Stimulated activated CD4-positive, alpha-beta T cell treated with anti-CD3 and anti-CD28 coated beads, TNF-alpha, amount 100 ng/mL, for 48 hours (primary cell): ENCODE results near the gene SFSWAP.
"Not testable (repeated sequence)": the region's sequence is repeated elsewhere in the genome, so short reads cannot be mapped to it uniquely, and the experiment has no call there.

ENCODE experiments used
- DNase-seq, 3 donors: peaks; one replicate each; pipeline ENCODE4 v3.0.0-alpha.2; 2020; ENCODE audit warnings: low read depth in 3 of 3

Gene SFSWAP

DNA sequence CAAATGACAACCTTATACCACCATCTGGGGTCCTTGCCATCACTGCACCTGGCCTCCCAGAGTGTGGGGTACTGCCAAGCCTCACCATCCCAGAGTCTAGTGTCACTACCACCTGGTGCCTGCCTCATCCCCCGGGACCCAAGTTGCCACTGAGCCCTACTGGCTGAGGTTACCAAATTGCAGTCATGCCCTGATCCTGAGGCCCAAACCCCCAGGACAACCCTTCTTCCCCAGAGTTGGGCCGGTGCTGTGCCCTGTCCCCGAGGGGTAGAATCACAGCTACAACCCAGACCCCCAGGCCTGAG is 8.4 kb upstream of the SFSWAP start:
- DNase-seq = no peak

DNA sequence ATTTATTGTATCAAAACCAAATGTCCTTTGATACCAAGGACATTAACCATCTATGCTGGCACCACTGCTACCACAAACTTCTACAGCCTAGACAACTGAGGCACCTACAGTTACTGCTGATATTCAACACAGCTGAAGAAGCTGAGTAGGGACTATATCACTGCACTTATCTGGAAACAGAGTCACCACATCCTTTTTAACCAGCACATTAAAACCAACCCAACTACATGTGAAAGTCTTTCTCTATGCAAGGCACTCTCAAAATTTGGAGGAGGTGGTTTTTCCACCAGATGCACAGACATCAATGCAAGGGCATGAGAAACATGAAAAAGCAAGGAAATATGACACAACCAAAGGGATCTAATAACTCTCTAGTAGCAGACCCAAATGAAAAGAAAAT is 7.7 kb upstream of the SFSWAP start:
- no peak for DNase-seq

DNA sequence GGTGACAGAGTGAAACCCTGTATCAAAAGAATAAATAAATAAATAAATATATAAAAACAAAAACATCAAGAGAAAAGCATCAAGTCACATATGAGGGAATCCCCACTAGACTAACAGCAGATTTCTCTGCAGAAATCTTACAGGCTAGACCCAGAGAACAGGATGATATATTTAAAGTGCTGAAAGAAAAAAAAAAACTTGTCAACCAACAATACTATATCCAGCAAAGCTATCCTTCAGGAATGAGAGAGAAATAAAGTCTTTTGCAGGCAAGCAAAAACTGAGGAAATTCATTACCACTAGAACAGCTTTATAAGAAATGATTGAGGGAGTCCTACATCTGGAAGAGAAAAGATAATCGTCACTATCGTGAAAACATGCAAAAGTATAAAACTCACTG is 6.4 kb upstream of the SFSWAP start:
- no peak for DNase-seq

DNA sequence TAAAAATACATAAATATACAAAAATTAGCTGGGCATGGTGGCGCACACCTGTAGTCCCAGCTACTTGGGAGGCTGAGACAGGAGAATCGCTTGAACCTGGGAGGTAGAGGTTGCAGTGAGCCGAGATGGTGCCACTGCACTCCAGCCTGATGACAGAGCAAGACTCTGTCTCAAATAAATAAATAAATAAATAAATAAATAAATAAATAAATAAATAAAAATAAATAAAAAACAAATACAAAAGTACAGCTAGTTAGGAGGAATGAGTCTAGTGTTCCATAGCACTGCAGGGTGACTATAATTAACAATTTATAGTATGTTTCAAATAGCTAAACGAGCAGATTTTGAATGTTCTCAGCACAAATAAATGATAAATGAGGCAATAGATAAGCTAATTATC is 4.2 kb upstream of the SFSWAP start:
- not testable (repeated sequence) for DNase-seq

DNA sequence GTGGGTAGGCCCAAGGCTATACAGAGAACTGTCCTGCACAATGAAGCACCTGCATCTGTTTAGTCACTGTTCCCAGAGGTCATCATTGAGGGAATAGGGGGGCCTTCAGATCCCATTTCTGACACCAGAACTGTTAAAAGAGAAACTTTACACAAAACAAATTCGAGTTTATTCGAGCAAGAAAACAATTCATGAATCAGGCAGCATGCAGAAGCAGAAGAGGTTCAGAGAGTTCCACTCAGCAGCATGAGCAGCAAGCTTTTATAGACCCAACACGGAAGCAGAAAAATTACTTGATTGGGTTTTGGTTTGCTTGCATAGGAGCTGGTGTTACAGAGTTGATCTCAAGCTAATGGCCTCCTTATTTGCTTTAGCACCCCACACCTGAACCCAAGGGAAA is 1.7 kb upstream of the SFSWAP start:
- no peak for DNase-seq

DNA sequence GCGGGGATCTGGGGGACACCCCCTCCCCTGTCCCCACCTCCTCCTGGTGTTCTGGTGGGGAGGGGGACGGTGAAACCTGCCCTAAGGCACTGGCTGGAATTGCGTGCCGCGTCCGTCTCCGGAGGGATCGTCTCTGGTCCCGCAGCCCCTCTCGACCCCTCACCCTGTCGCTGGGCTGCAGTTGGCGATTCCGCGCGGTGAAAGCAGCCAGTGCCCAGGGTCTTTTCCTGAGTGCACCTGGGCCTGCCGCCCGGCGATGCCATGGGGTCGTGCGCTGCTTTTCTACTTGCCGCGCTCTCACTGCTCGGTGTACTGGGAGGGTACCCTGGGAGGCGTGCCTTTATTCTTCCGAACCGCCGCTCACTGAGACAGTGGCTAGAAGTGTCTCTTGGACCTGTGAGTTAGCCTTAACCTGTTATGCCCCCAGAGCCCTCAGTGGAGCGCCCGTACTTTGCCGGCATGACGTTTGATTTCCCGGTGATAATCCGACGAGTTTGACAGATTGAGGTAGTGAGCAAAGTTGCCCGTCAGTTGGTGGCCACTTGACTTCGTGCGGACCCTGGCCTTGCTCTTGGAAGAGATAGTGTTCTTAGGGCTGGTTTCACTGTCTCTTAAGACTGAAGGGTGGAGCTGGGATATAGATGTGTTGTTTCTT is 788 bp downstream of the SFSWAP start:
- no peak for DNase-seq

DNA sequence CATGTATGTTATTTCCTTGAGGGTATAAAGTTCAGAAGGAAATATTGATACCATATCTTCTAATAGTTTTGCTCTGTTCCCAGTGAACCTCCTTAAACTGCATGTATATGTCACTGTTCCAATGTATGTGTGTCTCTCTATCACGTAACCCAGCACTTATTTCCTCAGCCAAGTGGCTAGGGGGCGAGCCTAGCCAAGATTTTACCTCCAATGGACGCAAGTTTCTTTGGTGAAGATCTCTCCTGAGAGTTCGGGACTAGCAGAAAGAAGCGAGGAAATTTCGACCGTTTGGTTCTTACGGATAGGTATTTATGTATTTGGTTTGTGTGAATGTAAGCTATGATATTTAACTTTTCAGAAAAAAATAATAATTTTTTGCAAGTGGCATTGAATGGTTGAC is 2.5 kb downstream of the SFSWAP start:
- no peak for DNase-seq

DNA sequence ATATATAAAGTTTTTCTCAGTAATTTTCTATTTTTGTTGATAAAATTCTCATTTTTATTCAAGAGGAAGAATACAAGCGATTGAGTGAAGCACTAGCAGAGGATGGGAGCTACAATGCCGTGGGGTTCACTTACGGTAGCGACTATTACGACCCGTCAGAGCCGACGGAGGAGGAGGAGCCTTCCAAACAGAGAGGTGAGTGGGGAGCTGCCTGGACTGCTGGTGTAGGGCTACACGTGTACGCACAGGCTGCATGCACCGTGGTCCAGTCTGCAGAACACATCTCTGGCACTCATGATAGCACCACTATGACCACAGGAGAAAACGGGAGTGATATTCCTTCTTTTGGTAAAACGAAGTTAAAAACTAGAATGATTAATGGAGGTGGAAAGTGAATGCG is 3.9 kb downstream of the SFSWAP start:
- no peak for DNase-seq

DNA sequence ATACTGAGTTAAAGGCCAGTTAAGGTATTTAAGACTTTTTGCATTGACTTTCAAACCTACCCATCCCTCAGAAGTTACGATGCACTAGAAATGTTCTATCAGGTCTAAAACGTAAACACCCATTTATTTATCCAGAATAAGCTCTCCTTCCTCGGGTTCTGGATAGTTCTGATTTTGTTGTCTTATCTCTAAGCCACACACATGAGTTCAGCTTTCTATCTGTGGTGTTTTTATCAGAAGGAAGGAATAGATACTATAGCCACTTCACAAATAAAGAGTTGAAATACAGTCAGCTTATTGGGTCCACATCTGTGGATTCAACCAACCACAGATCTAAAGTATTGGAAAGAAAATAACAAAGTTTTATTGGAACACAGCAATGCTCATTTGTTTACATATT is 5.4 kb downstream of the SFSWAP start:
- no peak for DNase-seq

DNA sequence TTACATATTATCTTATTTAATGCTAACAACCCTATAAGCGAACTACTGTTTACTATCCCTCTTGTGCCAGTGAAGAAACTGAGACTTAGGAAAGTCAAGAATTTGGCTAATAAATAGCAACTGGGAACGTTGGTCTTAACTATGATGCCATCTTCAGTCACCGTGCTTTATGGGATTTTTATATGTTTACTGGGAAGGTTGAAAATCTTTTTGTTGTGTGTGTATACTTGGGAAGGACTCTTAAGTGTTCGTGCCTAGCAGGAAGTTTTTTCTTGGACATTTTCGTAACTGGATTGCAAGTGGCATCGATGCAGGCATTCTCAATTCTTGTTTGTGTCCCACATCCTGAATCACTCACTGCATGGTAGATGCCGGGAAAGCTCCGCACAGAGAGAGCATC is 9.4 kb downstream of the SFSWAP start:
- DNase-seq = no peak

DNA sequence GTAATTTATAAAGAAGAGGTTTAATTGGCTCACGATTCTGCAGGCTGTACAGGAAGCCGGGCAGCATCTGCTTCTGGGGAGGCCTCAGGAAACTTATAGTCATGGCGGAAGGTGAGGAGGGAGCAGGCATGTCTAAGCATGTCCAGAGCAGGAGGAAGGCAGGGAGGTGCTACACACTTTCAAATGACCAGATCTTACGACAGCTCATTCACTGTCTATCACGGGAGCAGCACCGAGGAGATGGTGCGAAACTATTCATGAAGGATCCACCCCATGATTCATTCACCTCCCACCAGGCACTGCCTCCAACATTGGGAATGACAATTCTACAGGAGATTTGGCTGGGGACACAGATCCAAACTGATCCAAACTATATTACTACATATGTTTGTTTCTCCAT is 10.0 kb downstream of the SFSWAP start:
- DNase-seq = no peak

DNA sequence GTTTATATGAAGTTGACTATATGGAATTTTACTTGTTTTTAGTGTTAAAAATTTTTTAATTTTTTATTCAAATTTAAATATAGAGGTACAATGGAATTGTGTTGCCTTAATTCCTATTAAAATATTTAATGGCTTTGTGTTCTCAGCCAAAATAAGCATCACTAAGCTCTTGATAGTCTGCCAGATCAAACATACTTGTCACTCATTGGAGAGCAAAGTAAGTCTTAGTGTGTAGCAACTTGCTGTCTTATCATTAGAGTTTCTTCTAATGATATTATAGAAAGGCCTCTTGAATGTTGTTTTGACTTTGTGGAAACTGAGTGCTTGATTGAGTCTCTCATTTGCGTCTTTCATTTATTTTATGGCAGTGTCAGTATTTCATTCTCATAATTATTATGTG is 10.7 kb downstream of the SFSWAP start:
- DNase-seq = no peak

DNA sequence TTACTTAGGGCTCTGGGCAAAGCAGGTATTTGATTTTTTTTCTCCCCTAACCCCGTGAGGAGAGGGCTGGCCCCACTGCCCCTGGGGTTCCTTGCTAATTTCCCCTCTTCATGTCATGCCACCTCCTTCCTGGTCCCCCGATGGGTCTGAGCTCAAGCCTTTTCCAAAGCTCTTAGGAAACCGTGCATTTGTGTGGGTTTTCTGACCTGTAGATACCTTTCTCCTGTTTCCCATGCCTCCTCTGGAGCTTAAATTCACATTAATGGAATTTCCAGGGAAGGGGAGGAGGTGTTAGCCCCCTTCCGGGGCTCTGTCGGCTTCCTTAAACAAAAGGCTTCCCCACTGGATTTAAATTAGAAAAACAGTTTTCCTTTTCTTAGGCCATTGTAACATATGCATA is 12.6 kb downstream of the SFSWAP start:
- no peak for DNase-seq

DNA sequence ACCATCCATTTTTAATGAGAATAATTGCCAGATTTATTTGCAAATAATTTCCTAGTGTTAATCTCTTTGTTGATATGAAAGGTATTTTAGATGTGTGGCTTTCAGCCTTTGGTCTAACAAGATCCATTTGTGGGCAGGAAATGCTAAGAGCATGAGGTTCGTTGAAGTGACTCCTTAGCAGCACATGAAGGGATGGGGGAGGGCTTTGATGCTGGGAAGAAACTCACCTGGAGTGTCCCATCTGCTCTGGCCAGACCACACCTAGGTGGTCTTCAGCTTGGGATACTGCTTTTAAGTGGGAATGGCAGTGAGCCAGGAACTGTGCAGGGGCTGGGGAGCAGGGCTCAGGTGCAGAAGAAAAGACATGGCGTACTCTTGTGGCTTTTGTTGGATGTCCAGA is 13.6 kb downstream of the SFSWAP start:
- DNase-seq = no peak

DNA sequence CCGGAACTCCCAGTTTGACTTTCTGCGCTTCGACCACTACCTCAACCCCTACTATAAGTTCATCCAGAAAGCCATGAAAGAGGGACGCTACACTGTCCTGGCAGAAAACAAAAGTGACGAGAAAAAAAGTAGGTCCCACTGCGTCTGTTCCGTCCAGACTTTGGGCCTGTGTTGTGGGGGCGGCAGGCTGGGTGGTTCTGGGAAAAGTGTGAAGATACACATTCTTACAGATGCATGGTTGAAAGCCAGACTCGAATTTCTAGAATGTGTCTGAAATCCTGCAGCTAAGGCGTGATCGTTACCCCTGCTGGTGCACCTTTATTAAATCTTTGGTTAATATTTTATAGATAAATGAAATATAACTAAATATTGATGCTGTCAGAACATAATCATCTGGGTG is 14.6 kb downstream of the SFSWAP start:
- DNase-seq = no peak

DNA sequence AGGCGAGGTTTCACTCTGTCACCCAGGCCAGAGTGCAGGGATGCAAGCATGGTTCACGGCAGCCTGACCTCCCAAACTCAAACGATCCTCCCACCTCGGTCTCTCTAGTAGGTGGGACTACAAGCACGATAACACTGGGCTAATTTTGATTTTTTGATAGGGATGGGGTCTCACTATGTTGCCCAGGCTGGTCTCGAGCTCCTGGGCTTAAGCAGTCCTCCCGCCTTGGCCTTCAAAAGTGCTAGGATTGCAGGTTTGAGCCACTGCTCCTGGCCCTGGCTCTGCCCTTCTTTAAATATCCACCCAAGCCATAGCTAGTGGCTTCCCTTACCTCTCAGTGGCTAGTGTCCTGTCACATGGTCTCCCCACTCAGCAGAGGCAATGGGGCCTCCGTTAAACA is 17.8 kb downstream of the SFSWAP start:
- no peak for DNase-seq

DNA sequence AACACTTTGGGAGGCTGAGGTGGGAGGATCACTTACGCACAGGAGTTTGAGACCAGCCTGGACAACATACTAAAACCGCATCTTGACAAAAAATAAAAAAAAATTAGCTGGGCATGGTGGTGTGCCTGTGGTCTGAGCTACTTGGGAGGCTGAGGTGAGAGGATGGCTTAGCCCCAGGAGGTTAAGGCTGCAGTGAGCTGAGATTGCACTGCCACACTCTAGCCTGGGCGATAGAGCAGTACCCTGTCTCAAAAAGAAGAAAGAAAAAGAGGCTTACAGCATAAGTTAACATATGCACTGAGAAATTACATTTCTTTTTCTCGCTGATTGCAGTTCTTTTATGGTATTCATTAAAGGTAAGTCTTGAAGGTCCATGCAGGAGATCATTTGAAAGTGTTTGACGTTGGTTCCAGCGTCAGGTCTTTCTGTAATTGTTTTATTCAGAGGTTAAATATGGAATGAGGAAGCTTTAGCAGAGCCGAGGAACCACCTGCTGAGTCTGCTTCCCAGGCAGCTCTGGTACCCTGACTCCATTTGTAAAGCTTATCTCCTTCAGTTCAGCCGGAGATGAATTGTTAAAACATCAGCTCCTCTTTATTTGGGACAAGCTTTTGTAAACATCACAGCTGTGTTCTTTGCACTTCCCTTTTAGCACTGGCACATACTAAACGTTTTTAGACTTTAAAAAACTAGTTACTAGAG is 18.5 kb downstream of the SFSWAP start:
- DNase-seq = no peak

DNA sequence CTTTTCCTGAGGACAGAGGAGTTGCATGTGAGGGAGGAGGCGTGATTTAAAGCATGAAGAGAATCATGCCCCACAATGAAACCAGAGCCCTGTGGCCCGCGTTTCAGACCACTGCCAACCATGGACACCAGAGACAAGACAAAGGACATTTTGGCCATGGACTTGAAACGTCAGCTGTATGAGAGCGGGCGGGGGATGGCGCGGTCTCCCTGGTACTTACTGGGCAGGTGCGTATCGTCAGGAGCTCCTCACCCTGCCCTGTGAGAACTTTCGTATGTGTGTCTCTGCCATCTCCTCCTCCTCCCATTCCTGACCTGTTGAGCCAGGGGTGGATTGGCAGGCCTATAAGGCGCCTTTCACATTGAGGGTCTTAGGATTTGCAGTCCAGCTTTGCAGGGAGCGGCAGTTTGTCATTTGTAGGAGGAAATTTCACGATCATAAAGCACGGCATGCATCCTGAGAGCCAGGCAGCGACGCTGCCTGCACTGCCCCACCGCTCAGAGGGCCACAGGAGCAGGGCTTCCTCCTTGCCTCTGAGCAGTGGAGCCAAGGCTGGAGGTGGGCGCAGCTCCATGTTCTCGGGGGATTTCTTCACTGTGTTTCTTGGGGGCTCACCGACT is 22.2 kb downstream of the SFSWAP start:
- DNase-seq = no peak

DNA sequence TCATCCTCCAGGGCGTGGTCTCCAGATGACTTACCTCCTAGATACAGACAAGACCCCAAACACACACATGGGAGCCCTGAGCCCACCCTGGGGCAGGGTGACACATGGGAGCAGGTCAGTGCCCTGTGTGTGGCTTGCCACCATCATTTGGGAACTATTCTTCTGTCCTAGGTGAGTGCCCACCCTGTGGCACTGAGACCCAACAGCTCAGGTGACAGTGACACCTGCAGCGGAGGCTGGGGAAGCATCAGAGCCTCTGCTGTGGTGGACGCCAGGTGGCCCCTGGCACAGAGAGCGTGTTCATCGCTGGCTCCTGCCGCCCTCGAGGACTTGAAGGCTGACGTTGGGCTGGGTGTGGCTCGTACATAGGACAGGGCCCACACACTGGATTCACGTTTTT is 23.0 kb downstream of the SFSWAP start:
- no peak for DNase-seq

DNA sequence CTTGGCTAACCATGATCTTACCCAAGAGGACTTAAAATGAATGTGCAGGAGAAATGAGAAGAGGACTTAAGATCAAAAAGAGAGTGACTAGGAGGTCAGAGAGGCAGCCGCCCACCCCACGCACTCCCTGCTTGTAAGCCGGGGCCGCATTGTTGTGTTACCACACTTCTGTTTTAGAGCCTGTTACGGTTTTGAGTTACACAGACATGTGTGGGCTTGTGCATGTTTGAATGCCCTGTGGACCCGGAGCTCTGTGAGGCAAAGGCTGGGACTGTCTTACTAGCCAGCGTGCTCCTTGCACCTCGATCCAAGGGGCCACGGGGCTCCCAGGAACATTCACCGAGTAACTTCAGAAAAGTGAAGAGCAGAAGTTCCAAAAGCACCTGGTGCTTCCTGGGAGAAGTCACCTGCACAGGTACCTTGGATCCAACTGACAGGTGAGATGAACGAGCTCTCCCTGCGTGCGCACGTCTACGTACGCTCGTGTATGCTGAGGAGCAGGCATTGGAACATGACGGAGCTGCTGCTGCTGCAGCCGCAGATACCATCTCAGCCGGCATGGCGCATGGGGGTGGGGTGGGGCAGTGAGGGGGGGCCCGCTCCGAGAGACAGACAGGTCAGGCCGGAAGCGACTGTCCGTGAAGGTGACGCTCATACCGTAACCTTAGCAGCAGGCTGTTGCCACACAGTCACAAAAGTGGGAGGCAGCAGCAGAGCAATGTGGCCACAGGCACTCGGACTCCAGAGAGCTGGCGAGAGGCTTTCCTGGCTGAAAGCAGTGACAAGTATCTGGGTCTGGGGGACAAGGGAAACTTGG is 23.7 kb downstream of the SFSWAP start:
- DNase-seq = no peak

DNA sequence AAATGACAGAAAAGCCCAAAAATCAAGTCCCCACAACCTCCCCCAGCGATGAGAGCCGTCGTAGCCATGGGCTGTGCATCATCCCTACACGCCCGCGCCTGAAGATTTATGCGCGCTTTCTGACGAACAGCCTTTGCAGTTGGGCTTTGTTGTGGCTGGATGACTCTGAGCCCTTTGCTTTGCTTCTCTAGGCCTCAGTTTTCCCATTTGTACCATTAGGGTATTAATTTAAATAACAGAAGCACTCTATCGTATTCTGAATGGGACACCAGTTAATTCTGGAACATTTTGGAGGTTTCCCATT is 24.2 kb downstream of the SFSWAP start:
- no peak for DNase-seq

DNA sequence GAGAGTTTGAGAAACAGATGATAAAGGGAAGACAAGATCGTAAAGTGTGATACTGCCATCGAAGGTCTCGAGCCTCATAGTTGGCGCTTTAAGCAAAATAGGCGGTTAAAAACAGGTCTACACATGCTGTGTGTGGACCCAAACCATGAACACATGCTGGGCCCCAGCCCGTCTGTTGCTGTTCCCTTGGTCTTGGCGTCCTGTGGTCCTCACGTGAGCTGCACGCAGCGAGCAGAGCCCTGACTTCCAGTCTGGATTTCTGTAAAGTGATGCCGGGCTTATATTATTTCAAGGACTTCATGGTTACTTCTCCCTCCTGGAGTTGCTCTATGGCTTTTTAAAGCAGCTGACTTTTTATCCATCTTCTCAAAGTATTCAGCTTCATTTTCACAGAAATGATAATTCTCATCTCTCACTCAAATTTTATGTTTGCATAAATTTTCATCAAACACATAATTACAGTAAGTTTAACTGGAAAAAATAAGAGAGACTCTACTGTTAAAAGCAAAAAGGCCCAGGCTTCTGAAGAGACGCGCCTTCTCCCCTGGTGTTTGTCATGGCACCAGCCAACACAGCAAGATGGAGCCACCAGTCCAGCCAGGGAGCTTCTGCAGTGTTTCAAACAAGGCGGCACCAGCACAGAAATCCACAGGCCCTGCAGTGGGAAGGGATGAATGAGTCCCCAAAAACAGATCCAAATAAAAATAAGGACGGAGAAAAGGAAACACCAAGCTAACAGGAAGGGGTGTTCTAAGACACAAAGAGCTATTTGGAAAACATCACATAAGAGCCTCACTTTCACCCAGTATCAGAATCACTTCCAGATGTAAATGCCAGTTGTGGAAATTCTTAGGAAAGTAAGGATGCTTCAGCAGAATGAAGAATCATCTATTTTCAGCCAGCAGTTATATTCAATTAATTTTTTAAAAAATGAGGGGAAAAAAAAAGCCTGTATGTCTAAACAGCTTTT is 24.9 kb downstream of the SFSWAP start:
- no peak for DNase-seq
